HG03066 (cell line): ENCODE data around the gene CCL22.
"Not testable (repeated sequence)": the region's sequence is repeated elsewhere in the genome, so short reads cannot be mapped to it uniquely, and the experiment has no call there.

Source experiments
- ATAC-seq: cut with Tn5 transposase; IDR thresholded peaks from one replicate; pipeline ENCODE4 v1.9.1; 2021; ENCODE audit warnings: low read depth; ENCODE audit not compliant: unreplicated experiment

CCL22 gene

GRCh38 chr16:57374067-57374534 is 15.5 kb downstream of the CCL22 start:
- ATAC-seq: no peak

DNA sequence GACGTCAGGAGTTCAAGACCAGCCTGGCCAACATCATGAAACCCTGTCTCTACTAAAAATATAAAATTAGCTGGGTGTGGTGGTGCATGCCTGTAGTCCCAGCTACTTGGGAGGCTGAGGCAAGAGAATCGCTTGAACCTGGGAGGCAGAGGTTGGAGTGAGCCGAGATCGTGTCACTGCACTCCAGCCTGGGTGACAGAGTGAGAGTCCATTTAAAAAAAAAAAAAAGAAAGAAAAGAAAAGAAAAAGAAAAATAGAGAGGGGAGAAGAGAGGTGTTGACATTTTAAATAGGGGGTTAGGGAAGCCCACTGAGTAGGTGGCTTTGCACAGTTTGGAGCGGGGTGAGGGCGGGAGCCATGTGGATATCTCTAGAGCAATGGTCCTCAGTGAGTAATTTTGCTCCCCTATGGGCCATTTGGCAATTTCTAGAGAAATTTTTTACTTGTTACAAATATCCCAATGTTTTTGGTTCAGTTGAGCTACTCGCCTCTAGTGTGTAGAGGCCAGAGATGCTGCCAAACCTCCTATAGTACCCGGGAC is 16.4 kb downstream of the CCL22 start:
- ATAC-seq: not testable (repeated sequence)

- no peak for ATAC-seq
These were observed 17.8 kb downstream of the CCL22 start for GRCh38 chr16:57376313-57376818.

DNA sequence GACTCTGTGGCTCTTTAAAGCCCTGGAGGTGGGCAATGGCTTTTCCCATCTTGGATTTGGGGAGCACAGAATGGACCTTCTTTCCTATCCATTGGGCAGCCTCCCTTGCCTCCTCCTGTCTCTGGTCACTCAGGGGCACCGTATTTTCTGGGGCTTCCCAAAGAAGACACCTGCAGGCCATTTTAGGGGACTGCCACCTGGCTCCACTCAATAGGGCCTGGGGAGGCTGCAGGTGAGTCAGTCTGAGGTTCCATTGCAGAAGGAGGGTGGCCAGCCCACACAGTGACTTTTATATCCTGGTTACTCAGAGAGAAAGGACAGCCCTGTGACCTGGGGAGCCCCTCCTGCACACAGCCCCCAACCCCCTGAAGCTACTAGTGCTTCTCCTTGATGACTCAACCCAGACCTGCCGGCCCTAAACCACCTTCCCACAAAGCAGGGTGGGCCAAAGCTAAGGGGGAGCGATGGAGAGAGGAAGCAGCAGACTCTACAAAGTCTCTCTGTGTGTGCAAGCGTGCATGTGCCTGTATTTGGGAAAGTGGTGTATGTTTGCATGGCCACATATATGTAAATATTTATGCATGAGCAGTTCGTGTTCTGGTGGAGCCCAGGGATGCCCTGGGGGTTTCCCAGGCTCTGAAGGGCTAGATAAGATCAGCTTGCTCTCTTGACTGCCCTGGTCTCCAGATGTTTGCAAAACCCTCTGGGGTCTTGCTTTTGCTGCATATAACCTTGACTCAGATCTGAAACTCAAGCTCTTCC is 18.7 kb downstream of the CCL22 start:
- ATAC-seq: peak; percentile 66

DNA sequence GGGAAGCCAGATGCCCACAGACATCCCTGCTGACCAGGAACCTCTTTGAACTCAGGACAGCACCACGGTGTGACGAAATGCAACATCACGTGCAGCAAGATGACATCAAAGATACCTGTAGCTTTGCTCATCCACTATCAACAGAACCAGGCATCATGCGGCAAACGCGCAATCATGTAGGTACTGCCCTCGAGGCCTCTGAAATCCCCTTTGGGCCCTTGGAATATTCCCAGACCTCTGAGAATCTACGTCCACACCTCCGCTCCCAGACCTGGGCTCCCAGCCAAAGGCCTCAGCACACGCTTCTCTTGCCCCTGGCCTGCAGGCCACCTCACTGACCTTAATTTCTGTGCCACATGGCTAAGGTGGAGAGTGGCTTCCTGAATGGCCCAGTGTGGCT is 21.0 kb downstream of the CCL22 start:
- no peak for ATAC-seq

DNA sequence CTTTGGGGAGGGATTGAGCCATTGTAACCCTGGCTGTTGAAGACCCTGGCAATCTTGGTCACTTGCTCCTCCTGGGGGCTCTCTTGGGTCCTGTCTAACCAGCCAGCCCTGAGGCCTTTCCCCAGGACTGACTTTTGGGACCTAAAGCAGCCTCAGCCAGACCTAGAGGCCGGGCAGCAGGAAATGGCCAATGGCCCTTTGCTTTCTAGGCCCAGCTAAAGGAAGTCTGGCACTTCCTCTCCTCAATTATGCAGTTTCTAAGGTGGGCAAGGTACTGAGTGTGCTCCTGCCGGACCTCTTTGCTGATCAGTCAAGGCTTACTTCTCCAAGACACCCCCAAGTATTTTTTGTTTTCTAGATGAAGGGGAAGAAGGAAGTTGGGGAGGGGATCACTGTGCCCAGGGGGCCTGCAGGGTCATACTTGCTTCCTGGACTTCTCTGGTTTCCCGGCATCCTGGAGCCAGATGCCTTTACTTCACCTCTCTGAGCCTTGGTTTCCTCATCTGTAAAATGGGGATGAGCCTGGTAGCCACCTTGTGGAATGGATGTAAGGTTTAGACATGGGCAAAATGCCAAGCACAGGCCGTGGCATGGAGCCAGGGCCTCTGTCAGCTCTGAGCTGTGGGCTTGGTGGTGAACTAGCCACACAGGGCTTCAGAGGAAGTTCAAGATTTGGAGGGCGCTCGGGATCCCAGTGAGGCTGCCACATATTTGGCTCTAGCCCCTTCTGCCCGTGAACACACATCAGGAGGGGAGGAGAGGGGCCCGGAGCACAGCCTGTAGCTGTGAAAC is 22.3 kb downstream of the CCL22 start:
- ATAC-seq: no peak

- no peak for ATAC-seq
These were observed 23.4 kb downstream of the CCL22 start for GRCh38 chr16:57381791-57382534.

GRCh38 chr16:57382535-57383275 is 24.1 kb downstream of the CCL22 start:
- ATAC-seq: no peak

GRCh38 chr16:57383276-57384247 is 25.0 kb downstream of the CCL22 start:
- no peak for ATAC-seq

DNA sequence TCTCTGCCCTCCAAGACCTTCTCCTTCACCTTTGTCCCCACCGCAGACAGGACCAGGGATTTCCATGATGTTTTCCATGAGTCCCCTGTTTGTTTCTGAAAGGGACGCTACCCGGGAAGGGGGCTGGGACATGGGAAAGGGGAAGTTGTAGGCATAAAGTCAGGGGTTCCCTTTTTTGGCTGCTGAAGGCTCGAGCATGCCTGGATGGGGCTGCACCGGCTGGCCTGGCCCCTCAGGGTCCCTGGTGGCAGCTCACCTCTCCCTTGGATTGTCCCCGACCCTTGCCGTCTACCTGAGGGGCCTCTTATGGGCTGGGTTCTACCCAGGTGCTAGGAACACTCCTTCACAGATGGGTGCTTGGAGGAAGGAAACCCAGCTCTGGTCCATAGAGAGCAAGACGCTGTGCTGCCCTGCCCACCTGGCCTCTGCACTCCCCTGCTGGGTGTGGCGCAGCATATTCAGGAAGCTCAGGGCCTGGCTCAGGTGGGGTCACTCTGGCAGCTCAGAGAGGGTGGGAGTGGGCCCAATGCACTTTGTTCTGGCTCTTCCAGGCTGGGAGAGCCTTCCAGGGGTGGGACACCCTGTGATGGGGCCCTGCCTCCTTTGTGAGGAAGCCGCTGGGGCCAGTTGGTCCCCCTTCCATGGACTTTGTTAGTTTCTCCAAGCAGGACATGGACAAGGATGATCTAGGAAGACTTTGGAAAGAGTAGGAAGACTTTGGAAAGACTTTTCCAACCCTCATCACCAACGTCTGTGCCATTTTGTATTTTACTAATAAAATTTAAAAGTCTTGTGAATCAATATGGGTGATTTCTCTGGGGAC is 25.9 kb downstream of the CCL22 start:
- ATAC-seq: no peak

GRCh38 chr16:57385083-57385482 is 26.5 kb downstream of the CCL22 start:
- no peak for ATAC-seq

- no peak for ATAC-seq
These were observed 27.9 kb downstream of the CCL22 start for GRCh38 chr16:57386381-57386951.

- ATAC-seq: no peak
These were observed 29.2 kb downstream of the CCL22 start for GRCh38 chr16:57387598-57388354.

GRCh38 chr16:57388359-57389086 is 29.9 kb downstream of the CCL22 start:
- no peak for ATAC-seq

- ATAC-seq: no peak
These were observed 30.5 kb downstream of the CCL22 start for GRCh38 chr16:57389087-57389468.

GRCh38 chr16:57390636-57391295 is 32.2 kb downstream of the CCL22 start:
- ATAC-seq: no peak
